ENCODE data around the gene FHL2.

- no peak for TF ChIP-seq CTCF (IDR thresholded peaks at IDR 0.05)
- no peak for TF ChIP-seq POLR2A (IDR thresholded peaks at IDR 0.05)
- no peak for TF ChIP-seq EP300 (IDR thresholded peaks at IDR 0.05)
- TF ChIP-seq POLR2AphosphoS5 (IDR thresholded peaks at IDR 0.05), result peak; percentile 49
Measured at GRCh38 chr2:105376789-105377240, 22.0 kb downstream of the FHL2 start.

All from gastroesophageal sphincter (tissue), 3 donors.